Midbrain (tissue), 1 donor: Measurements from ENCODE around the gene BRD3.

Experiments
- DNase-seq: peaks from one replicate; lab custom pipeline; 2025; lab: John Stamatoyannopoulos, UW

Gene BRD3

DNA sequence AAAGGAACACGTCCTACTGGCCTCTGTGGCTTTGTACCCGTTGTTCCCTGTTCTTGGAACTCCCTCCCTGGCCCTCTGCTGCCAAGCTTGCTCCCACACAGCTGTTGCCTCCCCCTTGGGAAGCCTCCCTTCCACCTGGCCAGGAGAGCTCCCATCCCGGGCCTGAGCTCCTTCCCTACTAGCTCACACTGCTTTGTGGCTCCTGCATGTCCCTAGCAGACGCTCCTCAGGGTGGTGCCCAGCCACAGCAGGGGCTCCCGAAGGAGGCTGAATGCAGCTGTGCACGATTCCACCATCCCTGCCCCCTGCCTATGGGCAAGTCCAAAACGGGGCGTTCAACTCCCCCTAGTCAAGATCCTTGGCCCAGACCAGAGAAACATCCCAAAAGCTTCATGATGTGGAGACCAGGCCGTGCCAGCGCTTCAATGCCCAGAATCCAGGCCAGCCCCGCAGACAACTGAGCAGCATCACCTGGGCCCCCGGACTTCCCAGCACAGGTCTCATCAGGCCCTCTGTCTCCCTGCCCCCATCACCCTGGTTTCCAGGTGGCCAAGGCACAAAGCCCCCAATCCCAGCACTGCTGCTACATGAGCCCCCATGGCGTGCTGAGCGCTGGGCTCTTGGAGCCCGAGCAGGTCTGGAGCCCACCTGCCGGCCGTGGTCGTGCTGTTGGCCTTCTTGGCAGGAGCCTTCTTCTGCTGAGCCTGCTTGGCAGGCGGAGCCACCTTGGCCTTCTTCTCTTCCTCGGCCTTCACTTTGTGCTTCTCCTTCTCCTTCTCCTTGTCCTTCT lies 28.2 kb downstream of the BRD3 start:
- DNase-seq = peak; percentile 21

GRCh38 chr9:134037641-134038040 lies 30.2 kb downstream of the BRD3 start:
- no peak for DNase-seq

GRCh38 chr9:134036130-134036529 lies 31.7 kb downstream of the BRD3 start:
- no peak for DNase-seq

- no peak for DNase-seq
Observed at GRCh38 chr9:134035041-134036039, 32.5 kb downstream of the BRD3 start.

DNA sequence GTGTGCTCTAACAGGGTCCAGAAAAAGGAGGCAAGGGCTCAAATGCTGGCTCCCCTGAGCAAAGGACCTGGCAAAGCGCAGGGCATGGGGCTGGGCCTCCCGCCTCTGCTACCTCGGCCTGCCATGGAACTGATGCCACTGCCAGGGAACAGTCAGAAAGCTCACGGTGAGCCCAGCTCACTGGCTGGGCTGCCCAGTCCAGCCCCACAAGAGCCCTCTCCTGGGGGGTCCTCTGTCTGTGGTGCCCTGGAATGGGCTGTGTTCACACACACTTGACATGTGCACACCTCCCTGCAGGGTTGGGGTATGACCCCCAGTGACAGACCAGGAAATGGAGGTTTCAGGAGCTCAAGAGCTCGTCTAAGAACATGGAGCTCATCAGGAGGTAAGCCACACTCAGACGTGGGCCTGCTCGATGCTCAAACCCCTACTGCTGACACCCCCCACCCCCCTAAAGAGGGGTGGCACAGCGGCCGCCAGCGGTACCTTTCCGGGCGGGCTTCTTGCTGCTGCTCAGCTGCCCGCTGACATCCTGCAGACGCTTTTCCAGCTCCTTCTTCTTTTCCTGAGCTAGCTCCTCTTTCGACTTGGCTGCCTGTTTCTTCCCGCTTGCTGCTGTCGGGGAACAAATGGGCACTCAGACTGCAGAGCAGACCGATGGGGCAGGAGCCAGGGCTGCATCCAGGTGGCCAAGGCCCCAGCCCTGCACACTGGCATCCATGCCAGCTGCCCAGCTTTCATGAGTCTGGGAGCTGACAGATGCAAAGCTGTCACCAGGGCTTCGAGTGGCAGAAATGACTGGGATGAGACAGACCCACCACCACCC lies 33.4 kb downstream of the BRD3 start:
- no peak for DNase-seq

DNA sequence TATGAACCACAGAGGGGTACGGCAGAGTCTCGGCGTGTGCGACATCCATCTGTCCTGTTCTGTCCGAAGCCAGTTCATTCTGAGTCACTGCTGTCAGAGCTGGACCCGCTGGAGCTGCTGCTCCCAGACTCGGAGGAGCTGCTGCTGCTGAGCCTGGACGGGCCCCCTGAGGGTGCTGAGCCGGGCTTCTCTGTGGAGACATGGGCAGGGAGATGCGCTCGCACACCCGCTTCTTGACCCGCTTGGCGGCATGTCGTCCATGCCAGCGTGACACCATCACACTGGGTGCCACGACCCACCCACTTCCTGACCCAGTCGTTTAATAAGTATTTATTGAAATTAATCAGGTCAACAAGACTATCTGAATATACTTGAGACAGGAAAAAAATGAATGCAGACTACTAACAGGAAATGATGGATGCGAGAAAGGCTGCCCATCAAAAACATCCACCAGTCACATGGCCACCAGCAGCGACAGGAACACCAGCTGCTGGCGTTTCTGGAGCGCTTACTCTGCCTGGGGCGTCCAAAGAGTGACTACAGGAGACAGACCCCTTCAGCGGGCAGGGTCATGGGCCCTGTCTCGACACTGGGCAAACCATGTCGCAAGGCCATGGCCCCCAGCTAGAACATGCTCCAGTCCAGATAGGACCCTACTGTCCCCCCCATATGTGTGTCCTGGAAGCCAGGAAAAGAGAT lies 34.2 kb downstream of the BRD3 start:
- no peak for DNase-seq

GRCh38 chr9:134032456-134033222 lies 35.2 kb downstream of the BRD3 start:
- DNase-seq = no peak

GRCh38 chr9:134031783-134032182 lies 36.0 kb downstream of the BRD3 start:
- DNase-seq = no peak

DNA sequence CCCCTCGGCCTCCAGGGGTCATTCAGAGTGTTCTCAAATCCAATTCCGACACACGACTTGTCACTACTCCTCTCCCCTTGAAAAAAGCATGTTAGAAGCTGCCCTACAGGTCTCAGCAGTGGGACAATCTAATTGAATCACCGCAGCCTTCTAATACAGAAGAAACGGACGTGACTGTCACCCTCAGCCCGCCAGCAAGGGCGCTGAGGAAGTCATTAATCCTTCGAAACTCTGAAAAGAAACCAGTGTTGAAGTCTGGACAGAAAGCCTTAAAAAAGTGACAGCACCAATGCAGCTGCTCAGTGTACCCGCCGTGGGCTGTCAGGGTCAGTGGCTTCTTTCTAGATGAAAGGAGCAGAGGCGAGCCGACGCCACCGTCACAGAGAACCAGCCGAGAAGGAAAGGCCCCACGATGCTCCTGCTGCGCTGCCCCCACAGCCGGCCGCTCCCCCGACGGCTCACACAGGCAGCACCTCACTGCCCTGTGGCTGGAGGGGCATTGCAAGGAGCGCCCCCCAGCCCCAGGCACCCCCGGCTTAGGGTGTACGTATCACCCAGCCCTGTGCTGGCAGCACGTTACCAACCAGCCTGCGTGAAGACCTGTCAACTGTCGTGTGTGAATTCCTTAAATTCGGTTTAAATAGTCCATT lies 36.9 kb downstream of the BRD3 start:
- DNase-seq = no peak

- DNase-seq = no peak
Observed at GRCh38 chr9:134029248-134030226, 38.3 kb downstream of the BRD3 start.

DNA sequence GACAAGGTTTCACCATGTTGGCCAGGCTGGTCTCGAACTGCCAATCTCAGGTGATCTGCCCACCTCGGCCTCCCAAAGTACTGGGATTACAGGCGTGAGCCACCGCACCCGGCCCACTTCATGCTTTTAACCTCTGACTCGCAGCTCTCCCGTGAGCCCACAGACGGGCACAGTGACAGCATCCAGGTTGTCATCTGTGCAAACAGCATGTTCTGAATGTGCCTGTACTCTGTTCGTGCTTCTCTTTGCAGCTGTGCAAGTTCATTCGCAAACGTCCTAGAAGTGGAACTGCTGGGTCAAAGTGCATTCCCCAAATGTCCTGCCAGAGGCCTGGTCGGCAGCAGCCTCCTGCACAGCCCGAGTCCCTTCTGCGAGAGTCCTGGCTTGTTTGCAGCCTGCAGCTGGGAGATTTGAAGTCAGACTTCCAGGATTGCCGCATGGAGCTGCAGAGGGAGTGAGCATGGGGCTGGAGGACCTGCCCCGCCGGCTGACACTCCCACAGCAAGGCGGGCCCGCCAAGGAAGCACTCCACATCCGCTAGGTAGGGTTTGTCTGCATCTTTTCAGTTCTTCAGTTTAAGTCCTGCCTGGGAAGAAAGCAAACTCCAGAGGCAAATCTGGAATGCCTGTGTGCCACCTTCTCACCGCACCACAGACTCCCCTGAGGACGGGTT lies 39.1 kb downstream of the BRD3 start:
- DNase-seq = no peak

DNA sequence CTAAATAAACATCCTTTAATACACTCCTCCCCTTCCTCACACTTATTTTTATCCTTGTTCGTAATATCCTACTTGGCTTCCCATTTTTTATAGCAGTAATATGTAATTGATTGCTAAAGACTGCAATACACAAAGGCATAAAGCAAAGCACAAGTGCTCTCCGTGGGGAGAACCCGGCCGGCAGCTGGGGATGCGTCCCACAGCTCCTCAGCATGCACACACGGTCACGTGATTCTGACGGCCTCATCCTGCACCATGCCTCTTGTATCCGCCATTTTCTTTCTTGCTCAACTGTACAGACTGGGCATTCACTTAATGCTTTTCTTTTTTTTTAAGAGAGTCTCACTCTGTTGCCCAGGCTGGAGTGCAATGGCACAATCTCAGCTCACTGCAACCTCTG lies 39.8 kb downstream of the BRD3 start:
- no peak for DNase-seq

GRCh38 chr9:134027561-134027960 lies 40.3 kb downstream of the BRD3 start:
- no peak for DNase-seq

DNA sequence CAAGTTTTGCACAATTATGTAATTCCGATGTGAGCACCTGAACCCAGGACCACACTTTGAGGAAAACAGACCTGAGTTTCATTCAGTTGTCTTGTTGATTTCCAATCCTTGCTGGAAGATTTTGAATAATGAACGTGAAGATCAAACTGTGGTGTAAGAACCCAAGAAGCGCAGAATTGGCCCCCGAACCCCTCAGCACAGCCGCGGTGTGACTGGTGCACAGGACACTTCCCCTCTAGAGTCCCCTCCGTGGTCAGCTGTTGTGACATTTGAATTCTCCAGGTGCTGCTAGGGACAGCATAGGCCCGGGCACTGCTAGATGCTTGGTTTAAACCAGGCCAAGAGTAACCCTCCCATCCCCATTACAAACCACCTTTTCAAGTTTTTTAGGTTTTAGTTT lies 40.8 kb downstream of the BRD3 start:
- DNase-seq = no peak

- DNase-seq = no peak
Observed at GRCh38 chr9:134026581-134026980, 41.2 kb downstream of the BRD3 start.

DNA sequence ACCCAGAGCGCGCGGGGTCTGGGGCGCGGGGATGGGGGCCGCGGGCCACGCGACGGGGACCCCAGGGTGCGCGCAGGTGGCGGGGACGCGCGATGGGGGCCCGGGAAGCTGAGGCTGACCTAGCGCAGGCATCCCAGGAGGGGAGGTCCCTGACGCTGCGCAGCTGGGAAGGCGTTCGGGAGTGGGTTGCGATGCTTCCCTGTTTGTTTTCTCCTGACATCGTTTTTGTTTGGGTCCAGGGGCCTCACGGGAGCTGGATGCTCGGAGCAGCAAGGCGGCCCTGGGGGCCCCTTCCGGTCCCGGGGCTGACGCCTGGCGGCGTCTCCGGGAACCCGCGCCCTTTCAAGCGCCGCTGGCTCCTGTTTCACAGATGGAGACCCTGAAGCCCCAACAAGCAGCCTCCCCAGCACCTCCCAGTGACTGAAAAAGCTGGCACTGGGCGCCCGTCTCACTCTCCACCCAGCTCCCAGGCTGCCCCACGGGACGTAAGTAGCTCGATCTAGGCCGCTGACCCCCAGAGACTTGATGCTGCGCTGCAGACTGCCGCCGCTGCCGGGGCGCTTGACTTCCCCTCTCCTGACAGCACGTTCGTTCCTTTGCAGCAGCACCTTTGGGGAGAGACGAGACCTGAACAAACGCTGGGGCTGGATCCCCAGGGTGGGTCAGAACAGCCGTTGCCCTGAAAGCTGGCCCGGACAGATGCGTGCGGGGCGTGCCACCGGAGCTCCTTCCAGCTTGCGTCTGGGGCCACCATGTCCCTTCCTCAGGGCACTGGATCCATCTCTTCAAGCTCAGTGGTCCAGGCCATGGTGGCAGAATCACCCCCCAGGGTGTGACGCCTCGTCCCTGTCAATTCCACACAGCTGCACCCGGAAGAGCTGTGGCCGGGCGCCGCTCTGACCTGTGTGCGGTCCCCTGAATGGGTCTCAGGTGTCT lies 42.0 kb downstream of the BRD3 start:
- DNase-seq = peak; percentile 33
